KMS-11 (cell line): Measurements from ENCODE around the gene THAP5.
"Not testable (repeated sequence)": the region's sequence is repeated elsewhere in the genome, so short reads cannot be mapped to it uniquely, and the experiment has no call there.

Experiments
- H2AFZ ChIP-seq: fragments of 200-600 bp; sonication (generic); 2 replicates; pipeline ENCODE4 v1.6.1; 2016; ENCODE audit warnings: antibody characterized with exemption, mixed run types, low read depth
- H3K27ac ChIP-seq: fragments of 200-600 bp; sonication (generic); 2 replicates; pipeline ENCODE4 v1.6.1; 2016; ENCODE audit warnings: mild to moderate bottlenecking, mixed run types
- H3K27me3 ChIP-seq: fragments of 200-600 bp; sonication (generic); 2 replicates; pipeline ENCODE4 v1.6.1; 2017; ENCODE audit warnings: mild to moderate bottlenecking, low read depth, mixed run types, moderate library complexity; ENCODE audit not compliant: insufficient read depth
- H3K36me3 ChIP-seq: fragments of 200-600 bp; sonication (generic); 2 replicates; pipeline ENCODE4 v1.6.1; 2017; ENCODE audit warnings: mild to moderate bottlenecking, mixed run types; ENCODE audit not compliant: insufficient read depth
- H3K4me1 ChIP-seq: fragments of 200-600 bp; sonication (generic); 2 replicates; pipeline ENCODE4 v1.6.1; 2016; ENCODE audit warnings: mild to moderate bottlenecking, low read depth, mixed run types; ENCODE audit not compliant: poor library complexity, severe bottlenecking
- H3K4me2 ChIP-seq: fragments of 200-600 bp; sonication (generic); 2 replicates; pipeline ENCODE4 v1.7.0; 2016; ENCODE audit warnings: mild to moderate bottlenecking, mixed run types
- H3K4me3 ChIP-seq: fragments of 200-600 bp; sonication (generic); IDR thresholded peaks from 2 replicates; pipeline ENCODE4 v1.6.1; 2017; ENCODE audit warnings: low read depth, low read length, mixed read lengths; ENCODE audit not compliant: insufficient read depth
- H3K79me2 ChIP-seq: fragments of 200-600 bp; sonication (generic); 2 replicates; pipeline ENCODE4 v1.6.1; 2016; ENCODE audit warnings: low read depth, mixed run types; ENCODE audit not compliant: insufficient read depth
- H3K9ac ChIP-seq: fragments of 200-600 bp; sonication (generic); 2 replicates; pipeline ENCODE4 v1.6.1; 2016; ENCODE audit warnings: mild to moderate bottlenecking, mixed run types
- H4K20me1 ChIP-seq: fragments of 200-600 bp; sonication (generic); 2 replicates; pipeline ENCODE4 v1.6.1; 2016; ENCODE audit warnings: mild to moderate bottlenecking, mixed run types; ENCODE audit not compliant: insufficient read depth
- CTCF ChIP-seq: fragments of 200-600 bp; sonication (generic); conservative IDR thresholded peaks from 2 replicates; pipeline ENCODE4 v1.6.1; 2017; ENCODE audit warnings: low read depth, mild to moderate bottlenecking, antibody characterized with exemption, low read length, moderate library complexity, mixed read lengths

Gene THAP5

GRCh38 chr7:108557617-108558016 lies 11.9 kb downstream of the THAP5 start:
- Histone ChIP-seq H3K4me3 (no peak overlapping the region), H3K79me2 (no peaks in the 10 kb centered on the region), H4K20me1 (no peaks in the 10 kb centered on the region), H3K9ac (no peak overlapping the region), H3K27ac (no peak overlapping the region), H3K4me1 (peaks cover 19% of the 10 kb centered on the region), H2AFZ (no peak overlapping the region), H3K27me3 (no peaks in the 10 kb centered on the region), H3K4me2 (no peak overlapping the region), H3K36me3 (no peaks in the 10 kb centered on the region)
- no peak for TF ChIP-seq CTCF

GRCh38 chr7:108557191-108557590 lies 12.3 kb downstream of the THAP5 start:
- H3K4me2 ChIP-seq = no peak overlapping the region
- no peak overlapping the region for H3K9ac ChIP-seq
- H3K79me2 ChIP-seq = no peaks in the 10 kb centered on the region
- H3K36me3 ChIP-seq = no peaks in the 10 kb centered on the region
- no peak overlapping the region for H3K27ac ChIP-seq
- no peaks in the 10 kb centered on the region for H3K27me3 ChIP-seq
- TF ChIP-seq CTCF = no peak
- H2AFZ ChIP-seq = no peak overlapping the region
- H4K20me1 ChIP-seq = no peaks in the 10 kb centered on the region
- H3K4me3 ChIP-seq = no peak overlapping the region
- H3K4me1 ChIP-seq = peaks cover 15% of the 10 kb centered on the region

- not testable (repeated sequence) for H2AFZ ChIP-seq, H3K36me3 ChIP-seq, H3K79me2 ChIP-seq, H3K27ac ChIP-seq, H3K4me3 ChIP-seq, H3K4me1 ChIP-seq, H4K20me1 ChIP-seq, H3K9ac ChIP-seq, H3K4me2 ChIP-seq, H3K27me3 ChIP-seq
Observed at GRCh38 chr7:108556665-108557064, 12.8 kb downstream of the THAP5 start.

DNA sequence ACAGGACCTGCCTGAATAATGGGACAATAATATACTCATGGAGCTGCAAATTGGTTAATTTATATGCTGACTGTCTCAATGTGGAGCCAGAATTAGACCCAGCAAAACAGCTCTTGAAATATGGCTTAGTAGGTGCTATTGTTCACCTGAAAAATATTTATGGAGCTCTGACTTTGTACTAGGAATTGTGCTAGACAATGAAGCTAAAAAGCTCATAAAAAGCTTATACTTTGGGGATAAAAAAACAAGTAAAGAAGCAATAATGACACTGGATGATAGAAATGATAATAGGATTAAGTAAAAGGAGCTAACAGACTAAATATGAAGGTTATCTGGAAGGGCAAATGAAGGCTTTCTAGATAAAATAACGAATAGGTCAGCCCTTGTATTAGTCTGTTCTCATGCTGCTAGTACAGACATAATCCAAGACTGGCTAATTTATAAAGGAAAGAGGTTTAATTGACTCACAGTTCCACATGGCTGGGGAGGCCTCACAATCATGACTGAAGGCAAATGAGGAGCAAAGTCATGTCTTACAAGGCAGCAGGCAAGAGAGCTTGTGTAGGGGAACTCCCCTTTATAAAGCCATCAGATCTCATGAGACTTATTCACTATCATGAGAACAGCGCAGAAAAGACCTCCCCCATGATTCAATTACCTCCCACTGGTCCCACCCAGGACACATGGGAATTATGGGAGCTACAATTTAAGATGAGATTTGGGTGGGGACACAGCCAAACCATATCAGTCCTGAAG lies 21.2 kb downstream of the THAP5 start:
- not testable (repeated sequence) for H3K36me3 ChIP-seq, H3K4me3 ChIP-seq, H3K9ac ChIP-seq, H3K4me2 ChIP-seq, H2AFZ ChIP-seq, H4K20me1 ChIP-seq, H3K79me2 ChIP-seq, H3K4me1 ChIP-seq, H3K27me3 ChIP-seq, H3K27ac ChIP-seq

- no peak overlapping the region for H3K27ac ChIP-seq
- no peaks in the 10 kb centered on the region for H3K27me3 ChIP-seq
- H4K20me1 ChIP-seq = no peaks in the 10 kb centered on the region
- no peaks in the 10 kb centered on the region for H3K79me2 ChIP-seq
- no peak for TF ChIP-seq CTCF
- no peaks in the 10 kb centered on the region for H3K4me1 ChIP-seq
- no peak overlapping the region for H3K9ac ChIP-seq
- no peak overlapping the region for H2AFZ ChIP-seq
- no peak overlapping the region for H3K4me2 ChIP-seq
- no peak overlapping the region for H3K4me3 ChIP-seq
- no peaks in the 10 kb centered on the region for H3K36me3 ChIP-seq
Observed at GRCh38 chr7:108541478-108541877, 28.0 kb downstream of the THAP5 start.

DNA sequence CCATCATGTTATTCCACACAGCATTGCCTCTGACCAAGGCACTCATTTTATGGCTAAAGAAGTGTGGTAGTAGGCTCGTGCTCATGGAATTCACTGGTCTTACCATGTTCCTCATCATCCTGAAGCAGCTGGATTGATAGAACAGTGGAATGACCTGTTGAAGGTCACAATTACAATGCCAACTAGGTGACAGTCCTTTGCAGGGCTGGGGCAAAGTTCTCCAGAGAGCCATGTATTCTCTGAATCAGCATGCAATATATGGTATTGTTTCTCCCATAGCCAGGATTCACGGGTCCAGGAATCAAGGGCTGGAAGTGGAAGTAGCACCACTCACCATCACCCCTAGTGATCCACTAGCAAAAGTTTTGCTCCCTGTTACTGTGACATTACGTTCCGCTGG lies 30.8 kb downstream of the THAP5 start:
- not testable (repeated sequence) for H3K4me3 ChIP-seq, H3K36me3 ChIP-seq, H3K9ac ChIP-seq, H3K27ac ChIP-seq, H3K79me2 ChIP-seq, H3K4me2 ChIP-seq, H4K20me1 ChIP-seq, H2AFZ ChIP-seq, H3K4me1 ChIP-seq, H3K27me3 ChIP-seq

DNA sequence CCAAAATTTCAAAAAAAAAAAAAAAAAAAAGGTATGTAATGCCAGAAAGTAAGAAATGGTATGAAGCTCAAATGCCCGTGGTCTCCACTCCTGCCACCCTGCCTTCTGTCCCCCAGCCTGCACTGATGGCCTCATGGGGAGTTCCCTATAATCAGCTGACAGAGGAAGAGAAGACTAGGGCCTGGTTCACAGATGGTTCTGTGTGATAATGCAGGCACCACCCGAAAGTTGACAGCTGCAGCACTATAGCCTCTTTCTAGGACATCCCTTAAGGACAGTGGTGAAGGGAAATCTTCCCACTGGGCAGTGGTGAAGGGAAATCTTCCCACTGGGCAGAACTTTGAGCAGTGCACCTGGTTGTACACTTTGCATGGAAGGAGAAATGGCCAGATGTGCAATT lies 31.3 kb downstream of the THAP5 start:
- H3K9ac ChIP-seq, H3K36me3 ChIP-seq, H3K4me1 ChIP-seq, H3K79me2 ChIP-seq, H3K4me2 ChIP-seq, H3K4me3 ChIP-seq, H2AFZ ChIP-seq, H4K20me1 ChIP-seq, H3K27ac ChIP-seq, H3K27me3 ChIP-seq: not testable (repeated sequence)
